Stomach (tissue), 9 donors: ENCODE data around the gene CRABP1. TPM values are rescaled to one million over a fixed set of nuclear protein-coding genes. Genes with fewer than 3 reads are reported as not detected.

Source experiments
- DNase-seq, 2 donors: peaks; one replicate each; pipeline versions ENCODE4 v3.0.0 to v3.0.0-alpha.2; 2013 to 2019
- H3K27ac ChIP-seq, 5 donors: fragments of 200-600 bp in 4 of 5; sonication (generic) in 4 of 5; one replicate each; pipeline ENCODE4 v1.5.1; 2013 to 2019; ENCODE audit warnings: mild to moderate bottlenecking in 1 of 5, moderate library complexity in 1 of 5
- H3K27me3 ChIP-seq, 3 donors: fragments of 200-600 bp; sonication (generic); one replicate each; pipeline ENCODE4 v1.5.1; 2017 to 2019; ENCODE audit warnings: mixed run types in 1 of 3
- H3K36me3 ChIP-seq, 4 donors: fragments of 200-600 bp; sonication (generic); 1 replicate in 3 of 4; 2 replicates in 1 of 4; pipeline ENCODE4 v1.5.1; 2016 to 2019
- H3K4me1 ChIP-seq, 4 donors: fragments of 200-600 bp; sonication (generic); one replicate each; pipeline ENCODE4 v1.5.1; 2016 to 2019
- H3K4me3 ChIP-seq, 4 donors: fragments of 200-600 bp; sonication (generic) in 3 of 4; one replicate each; pipeline ENCODE4 v1.5.1; 2016 to 2019; ENCODE audit warnings: mild to moderate bottlenecking in 1 of 4
- H3K9me3 ChIP-seq, 4 donors: fragments of 200-600 bp; sonication (generic); one replicate each; pipeline ENCODE4 v1.5.1; 2016 to 2019
- CTCF ChIP-seq, 7 experiments: fragments of 450-650 bp in 4 of 7; fragments of 200-600 bp in 3 of 7; sonication (generic) in 3 of 7; IDR thresholded peaks; one replicate each; pipeline ENCODE4 v1.5.1; 2016 to 2019; ENCODE audit warnings: antibody characterized with exemption in 7 of 7, control low read depth in 2 of 7, mild to moderate bottlenecking in 1 of 7
- EP300 ChIP-seq: sonication (generic); formaldehyde crosslinking; IDR thresholded peaks from one replicate; pipeline ENCODE4 v1.6.1; 2017; ENCODE audit warnings: antibody characterized with exemption
- POLR2A ChIP-seq, 4 donors: fragments of 450-650 bp; IDR thresholded peaks; one replicate each; pipeline ENCODE4 v1.6.1; 2016; ENCODE audit warnings: antibody characterized with exemption in 4 of 4, control low read depth in 2 of 4, mild to moderate bottlenecking in 1 of 4, moderate library complexity in 1 of 4
- POLR2AphosphoS5 ChIP-seq, 3 donors: sonication (generic); formaldehyde crosslinking; IDR thresholded peaks; one replicate each; pipeline ENCODE4 v1.6.1; 2016; ENCODE audit warnings: antibody characterized with exemption in 3 of 3
- WGBS, 5 donors: extraction: QIAGEN DNeasy Blood & Tissue Kit in 3 of 5; methylation state at CpG; one replicate each; pipeline versions ENCODE4 v1.1.5 to v1.1.7; 2013 to 2018; 5-methylcytosine and 5-hydroxymethylcytosine counted together
- intact Hi-C: fragments of 100-400 bp; cut with DNase I; formaldehyde crosslinking; loops from one replicate; pipeline ENCODE4 v1.15.1; 2023; ENCODE audit warnings: low total_unique reads
- polyA plus RNA-seq, 3 donors: library from polyadenylated mRNA; stranded (reverse); fragments of 200-250 nt; gene quantifications; one replicate each; pipeline ENCODE4 v1.2.3, GENCODE V29; 2013
- total RNA-seq, 5 donors: library from RNA; depleted of rRNA; stranded (reverse); fragments of >200 nt; gene quantifications; one replicate each; pipeline versions ENCODE4 v1.1.0 to v1.2.3, GENCODE V29; 2014 to 2016
- donor health status: healthy with polysubstance abuse.
- donor health status: Bipolar disorder and iron deficiency.
- donor health status: healthy.

Gene CRABP1
- total and polyA plus RNA-seq, 8 donors = 0.62 to 4.9 (median 2.8) TPM; not detected in 5

GRCh38 chr15:78362716-78363380, 22.7 kb downstream of the CRABP1 start:
- DNase-seq = no peak
- peaks cover 0 to 15% (median 2%) of the 10 kb centered on the region in 4 donors for H3K4me1 ChIP-seq
- intact Hi-C loops = no loop called here
- TF ChIP-seq EP300 (no peak), CTCF (IDR thresholded peaks at IDR 0.05) (no peak), POLR2A (IDR thresholded peaks at IDR 0.05) (no peak)
- no peak overlapping the region for H3K4me3 ChIP-seq
- H3K36me3 ChIP-seq = no peaks in the 10 kb centered on the region
- 70 to 79% (median 75%) methylated on average over 8 of the region's 8 CpGs for WGBS, 5 donors
- no peaks in the 10 kb centered on the region for H3K27me3 ChIP-seq
- H3K9me3 ChIP-seq = no peaks in the 10 kb centered on the region
- H3K27ac ChIP-seq = no peak overlapping the region

- intact Hi-C loops = no loop called here
- no peaks in the 10 kb centered on the region for H3K36me3 ChIP-seq
- no peak overlapping the region for H3K27ac ChIP-seq
- TF ChIP-seq POLR2A (IDR thresholded peaks at IDR 0.05) (no peak), POLR2AphosphoS5 (IDR thresholded peaks at IDR 0.05) (no peak), CTCF (IDR thresholded peaks at IDR 0.05) (no peak), EP300 (no peak)
- no peak for DNase-seq
- no peaks in the 10 kb centered on the region for H3K27me3 ChIP-seq
- H3K9me3 ChIP-seq = no peaks in the 10 kb centered on the region
- H3K4me3 ChIP-seq = no peak overlapping the region
- WGBS, 5 donors = 83 to 94% (median 90%) methylated on average over 6 of the region's 6 CpGs
- peaks cover 0 to 15% (median 2%) of the 10 kb centered on the region in 4 donors for H3K4me1 ChIP-seq
Observed at GRCh38 chr15:78363381-78363734, 23.2 kb downstream of the CRABP1 start.

GRCh38 chr15:78364233-78364632, 24.1 kb downstream of the CRABP1 start:
- H3K4me3 ChIP-seq = no peak overlapping the region
- peak in 1 of 2 donors; percentile 57 for DNase-seq
- 59 to 85% (median 81%) methylated on average over 7 of the region's 7 CpGs for WGBS, 5 donors
- no peaks in the 10 kb centered on the region for H3K27me3 ChIP-seq
- H3K27ac ChIP-seq = no peak overlapping the region
- intact Hi-C loops = no loop called here
- H3K36me3 ChIP-seq = no peaks in the 10 kb centered on the region
- peaks cover 0 to 15% (median 5%) of the 10 kb centered on the region in 4 donors for H3K4me1 ChIP-seq
- TF ChIP-seq EP300 (no peak), CTCF (IDR thresholded peaks at IDR 0.05) (no peak), POLR2AphosphoS5 (IDR thresholded peaks at IDR 0.05) (no peak), POLR2A (IDR thresholded peaks at IDR 0.05) (no peak)
- H3K9me3 ChIP-seq = no peaks in the 10 kb centered on the region

GRCh38 chr15:78365917-78366316, 25.8 kb downstream of the CRABP1 start:
- TF ChIP-seq EP300 (no peak), POLR2AphosphoS5 (IDR thresholded peaks at IDR 0.05) (no peak), CTCF (IDR thresholded peaks at IDR 0.05) (no peak), POLR2A (IDR thresholded peaks at IDR 0.05) (no peak)
- no peak overlapping the region for H3K27ac ChIP-seq
- DNase-seq = peak; percentile 38 to 41
- H3K36me3 ChIP-seq = no peaks in the 10 kb centered on the region
- intact Hi-C loops = no loop called here
- H3K4me3 ChIP-seq = no peak overlapping the region
- no peaks in the 10 kb centered on the region for H3K27me3 ChIP-seq
- 25 to 36% (median 32%) methylated on average over 4 to 8 of the region's 8 CpGs for WGBS, 5 donors
- H3K9me3 ChIP-seq = no peaks in the 10 kb centered on the region
- H3K4me1 ChIP-seq = peaks cover 0 to 19% (median 7%) of the 10 kb centered on the region in 4 donors
